Stimulated activated CD8-positive, alpha-beta memory T cell treated with anti-CD3 and anti-CD28 coated beads, Interleukin-7, amount 100 ng/mL, for 24 hours (primary cell): ENCODE results near the gene VGF.

Experiments
- DNase-seq: peaks from one replicate; pipeline ENCODE4 v3.0.0-alpha.2; 2020; ENCODE audit warnings: low read depth

VGF gene

GRCh38 chr7:101185258-101185839 lies 20.0 kb upstream of the VGF start:
- DNase-seq = no peak

DNA sequence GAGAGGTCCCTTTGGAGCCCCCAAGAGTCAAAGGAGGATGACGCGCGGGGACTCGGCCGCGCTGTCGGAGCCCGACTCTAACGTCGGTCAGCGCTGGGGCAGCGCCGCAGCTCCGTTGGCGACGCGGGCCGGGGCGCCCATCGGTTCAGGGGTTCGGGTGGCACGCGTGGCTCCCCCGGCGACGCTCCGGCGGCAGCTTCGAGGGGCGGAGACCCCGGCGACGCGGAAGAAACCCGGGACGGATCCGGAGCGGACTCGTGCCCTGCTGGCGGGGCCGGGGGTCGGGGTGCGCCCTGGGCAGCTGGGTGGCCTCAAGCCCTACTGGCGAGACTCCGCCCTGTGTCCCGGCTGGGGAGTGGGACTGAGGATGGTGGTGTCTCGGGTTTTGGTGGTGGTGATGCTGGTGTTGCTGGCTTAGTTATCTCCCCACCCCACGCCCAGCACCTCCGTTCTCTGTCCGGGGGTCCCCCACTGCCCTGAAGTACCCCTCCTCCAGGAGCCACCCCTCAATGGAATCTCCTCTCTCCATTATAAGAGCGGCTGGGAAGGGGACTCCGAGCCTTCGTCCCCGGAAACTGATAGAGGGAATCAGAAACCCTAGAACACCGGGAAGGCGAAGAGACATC lies 14.9 kb upstream of the VGF start, which contains the start of gene NAT16:
TSS of gene NAT16 (minus strand) at position 164 of the 626 bp plus-strand sequence. CDS start 5,486 bp downstream, outside the sequence.
- no peak for DNase-seq

DNA sequence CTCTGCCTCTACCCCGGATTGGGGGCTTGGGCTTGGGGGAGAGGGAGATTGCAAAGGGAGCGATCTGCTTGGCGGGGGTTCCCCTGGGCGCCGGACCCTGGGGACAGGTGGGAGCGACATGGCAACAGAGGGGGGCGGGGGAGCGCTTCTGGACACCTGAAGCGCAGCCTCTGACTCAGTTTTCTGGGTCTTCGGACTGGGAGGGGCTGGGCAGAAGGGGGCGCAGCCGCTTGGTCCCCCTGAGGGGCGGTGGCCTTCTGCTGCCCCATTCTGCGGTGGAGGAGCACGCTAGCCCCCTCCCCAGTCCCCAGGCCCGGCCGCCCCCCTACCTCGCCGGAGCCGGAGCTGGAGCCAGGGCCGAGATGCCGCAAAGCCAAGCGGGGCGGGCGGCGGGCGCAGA lies 14.3 kb upstream of the VGF start:
- no peak for DNase-seq

DNA sequence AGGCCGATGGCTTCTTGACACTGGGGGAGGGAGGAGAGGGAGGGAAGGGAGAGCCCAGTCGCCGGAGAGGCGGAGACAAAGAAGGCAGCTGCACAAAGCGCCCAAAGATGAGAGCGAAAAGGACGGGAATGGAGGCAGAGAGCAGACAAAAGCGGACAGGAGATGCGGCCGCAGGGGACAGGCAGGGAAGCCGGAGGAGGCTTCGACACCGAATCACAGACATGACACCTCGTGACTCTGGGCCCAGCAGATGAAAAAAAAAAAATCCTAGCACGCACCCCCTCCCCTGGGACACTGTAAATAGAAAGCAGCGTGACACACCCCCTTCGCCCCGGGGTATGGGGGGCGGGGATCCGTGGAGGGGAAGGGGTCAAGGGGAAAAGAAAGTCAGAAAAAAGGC lies 13.7 kb upstream of the VGF start:
- DNase-seq = no peak

DNA sequence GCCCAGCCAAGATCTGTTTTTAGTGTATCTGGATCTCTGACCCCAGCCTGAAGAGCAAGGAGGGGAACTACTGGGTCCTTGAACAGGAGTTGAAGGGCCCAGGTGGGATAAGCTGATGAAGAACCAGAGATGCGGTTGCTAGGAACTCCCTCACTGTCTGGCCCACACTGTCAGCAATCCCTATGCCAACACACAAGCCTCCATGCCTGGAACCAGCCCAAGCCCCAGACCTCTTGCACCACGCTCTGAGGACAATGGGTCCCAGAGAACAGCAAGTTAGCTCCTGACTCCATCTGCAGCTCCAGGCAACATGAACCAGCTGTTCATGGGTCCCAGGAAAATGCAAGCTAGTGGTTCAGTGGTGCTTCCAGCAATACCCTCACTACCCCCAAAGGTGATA lies 12.3 kb upstream of the VGF start:
- DNase-seq = no peak

- no peak for DNase-seq
These were observed 10.3 kb upstream of the VGF start for GRCh38 chr7:101175664-101176063.

DNA sequence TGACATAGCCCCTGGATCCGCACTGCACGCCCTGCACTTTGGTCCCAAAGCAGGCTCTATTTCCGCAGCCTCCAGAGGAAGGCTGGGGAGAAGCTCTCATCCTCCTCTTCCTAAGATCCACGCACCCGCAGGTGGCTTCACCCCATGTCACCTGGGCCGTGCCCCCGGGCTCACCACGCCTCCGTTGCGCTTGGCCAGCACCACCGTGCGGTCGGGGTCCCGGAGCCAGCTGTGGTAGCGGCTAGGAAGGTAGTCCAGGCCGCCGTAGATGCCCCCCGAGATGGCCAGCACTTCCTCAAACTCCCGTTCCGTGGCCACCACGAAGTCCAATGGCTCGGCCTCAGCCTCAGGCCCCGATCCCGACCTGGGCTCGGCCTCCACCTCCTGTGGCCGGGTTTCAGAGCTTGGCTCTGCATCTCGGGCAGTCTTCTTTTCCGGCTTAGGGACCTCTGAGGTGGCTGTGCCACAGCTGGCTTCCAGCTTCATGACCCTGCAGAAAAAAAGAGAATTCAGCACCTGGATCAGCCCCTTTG lies 9.0 kb upstream of the VGF start:
- no peak for DNase-seq

DNA sequence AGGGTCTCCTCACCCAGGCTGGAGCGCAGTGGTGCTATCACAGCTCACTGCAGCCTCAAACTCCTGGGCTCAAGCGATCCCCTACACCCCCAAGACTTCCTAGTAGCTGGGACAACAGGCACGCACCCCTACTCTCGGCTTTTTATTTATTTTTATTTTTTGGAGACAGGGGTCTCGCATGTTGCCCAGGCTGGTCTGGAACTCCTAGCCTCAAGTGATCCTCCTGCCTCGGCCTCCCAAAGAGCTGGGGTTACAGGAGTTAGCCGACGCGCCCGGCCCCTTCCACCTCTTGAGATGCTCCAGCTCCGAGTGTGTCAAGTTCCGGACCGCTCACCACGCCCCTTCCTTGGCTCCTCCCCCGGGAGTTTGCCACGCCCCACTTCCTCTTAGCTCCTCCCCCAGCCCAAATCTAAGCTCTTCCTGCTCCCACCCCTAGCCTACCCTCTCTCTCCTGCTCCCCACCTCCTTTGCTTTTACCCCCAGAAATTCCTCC lies 8.4 kb upstream of the VGF start:
- DNase-seq = peak; percentile 49

DNA sequence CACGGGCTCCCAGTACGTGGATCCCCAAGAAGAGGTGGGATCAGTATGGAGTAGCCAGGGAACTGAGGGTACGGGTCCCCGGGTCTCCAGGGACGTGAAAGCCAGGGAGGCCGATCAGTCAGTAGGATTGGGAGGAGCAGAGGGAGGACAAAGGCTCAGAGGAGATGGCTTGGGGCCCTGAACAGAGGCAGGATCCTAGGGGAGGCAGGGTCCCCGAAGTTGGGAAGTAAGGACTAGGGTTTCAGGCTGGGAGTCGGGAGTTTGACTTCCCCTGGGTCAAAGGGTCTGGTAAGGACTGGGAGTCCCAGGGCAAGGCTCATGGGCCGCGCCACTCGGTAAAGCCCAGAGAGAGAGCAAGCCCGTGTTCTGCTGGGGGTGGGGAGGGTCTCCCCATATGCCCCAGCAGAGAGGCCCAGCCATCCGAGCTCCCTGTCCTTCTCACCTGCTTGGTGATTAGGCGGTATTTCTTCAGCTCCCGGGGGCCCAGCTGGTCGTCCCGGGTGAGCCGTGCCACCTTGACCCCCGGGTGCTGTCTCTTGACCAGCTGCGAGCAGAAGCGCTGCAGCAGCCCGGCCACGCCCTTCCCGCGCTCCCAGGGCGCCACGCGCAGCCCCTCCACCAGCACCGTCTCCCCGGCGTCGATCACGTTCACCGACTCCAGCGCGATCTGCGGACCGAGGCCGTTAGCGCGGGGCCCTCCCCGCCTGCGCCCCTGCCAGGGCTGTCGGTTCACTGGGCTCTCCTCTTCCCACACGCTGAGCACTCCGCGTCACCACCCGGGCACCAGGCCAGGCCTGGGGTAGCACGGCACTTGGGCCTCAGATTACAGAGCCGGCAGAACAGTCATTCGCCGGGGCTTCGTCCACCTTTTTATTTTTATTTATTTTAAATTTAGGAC lies 7.7 kb upstream of the VGF start:
- DNase-seq = no peak

- no peak for DNase-seq
These were observed 6.9 kb upstream of the VGF start for GRCh38 chr7:101172005-101172853.

DNA sequence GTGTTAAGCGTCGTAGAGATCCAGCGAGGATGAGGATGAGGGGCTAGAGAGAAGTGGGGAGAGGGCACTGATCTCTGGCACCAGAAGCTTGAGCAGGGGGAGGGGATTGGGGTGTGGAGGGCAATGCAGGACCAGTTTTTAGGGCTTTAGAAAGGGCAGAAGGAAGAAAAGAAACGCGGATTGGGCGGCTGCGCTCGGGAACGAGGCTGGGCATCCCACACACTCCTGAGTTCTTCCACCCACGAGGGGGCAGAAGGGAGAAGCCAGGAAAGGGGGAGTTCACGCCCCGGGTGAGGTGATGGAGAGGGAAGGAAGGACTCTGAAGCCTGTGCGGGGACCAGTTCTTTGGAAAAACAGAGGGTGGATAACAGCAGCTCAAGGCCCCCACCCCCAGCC lies 6.1 kb upstream of the VGF start:
- DNase-seq = no peak

DNA sequence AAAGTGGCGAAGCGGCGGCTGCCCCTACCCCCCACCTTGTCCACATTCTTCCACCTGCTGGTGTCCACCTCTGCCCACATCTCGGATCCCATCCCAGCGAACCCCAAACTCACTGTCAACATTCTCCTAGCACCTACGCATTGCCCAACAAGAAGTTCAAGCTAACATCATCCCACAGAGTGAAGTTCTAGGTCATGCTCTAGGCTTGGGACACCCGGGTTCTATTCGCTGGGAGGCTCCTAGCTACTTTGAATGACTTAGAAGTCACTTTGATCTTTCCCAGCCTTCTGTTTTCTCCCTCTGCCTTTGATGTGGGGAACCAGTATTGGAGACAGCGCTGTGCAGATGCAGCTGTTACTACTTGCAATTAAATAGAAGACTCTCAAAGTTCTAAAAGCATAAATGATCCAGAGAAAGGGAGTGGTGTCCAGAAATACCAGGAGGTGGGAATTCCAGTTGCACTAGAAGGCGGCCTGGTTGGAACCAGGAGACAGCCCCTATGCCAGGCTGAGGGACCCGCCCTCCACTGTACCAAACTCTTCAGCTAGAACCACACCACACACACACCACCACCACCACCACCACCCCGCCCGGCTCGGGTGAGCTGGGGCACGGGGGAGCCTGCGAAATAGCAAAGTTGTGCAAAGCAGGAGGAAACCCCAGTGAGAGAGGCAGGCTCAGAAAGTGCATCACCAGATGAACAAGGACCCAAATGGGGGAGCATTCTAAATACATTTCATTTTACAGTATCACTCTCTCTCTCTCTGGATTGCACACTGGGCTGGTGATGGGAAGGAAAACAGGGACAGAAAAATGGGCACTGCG lies 5.5 kb upstream of the VGF start:
- no peak for DNase-seq

DNA sequence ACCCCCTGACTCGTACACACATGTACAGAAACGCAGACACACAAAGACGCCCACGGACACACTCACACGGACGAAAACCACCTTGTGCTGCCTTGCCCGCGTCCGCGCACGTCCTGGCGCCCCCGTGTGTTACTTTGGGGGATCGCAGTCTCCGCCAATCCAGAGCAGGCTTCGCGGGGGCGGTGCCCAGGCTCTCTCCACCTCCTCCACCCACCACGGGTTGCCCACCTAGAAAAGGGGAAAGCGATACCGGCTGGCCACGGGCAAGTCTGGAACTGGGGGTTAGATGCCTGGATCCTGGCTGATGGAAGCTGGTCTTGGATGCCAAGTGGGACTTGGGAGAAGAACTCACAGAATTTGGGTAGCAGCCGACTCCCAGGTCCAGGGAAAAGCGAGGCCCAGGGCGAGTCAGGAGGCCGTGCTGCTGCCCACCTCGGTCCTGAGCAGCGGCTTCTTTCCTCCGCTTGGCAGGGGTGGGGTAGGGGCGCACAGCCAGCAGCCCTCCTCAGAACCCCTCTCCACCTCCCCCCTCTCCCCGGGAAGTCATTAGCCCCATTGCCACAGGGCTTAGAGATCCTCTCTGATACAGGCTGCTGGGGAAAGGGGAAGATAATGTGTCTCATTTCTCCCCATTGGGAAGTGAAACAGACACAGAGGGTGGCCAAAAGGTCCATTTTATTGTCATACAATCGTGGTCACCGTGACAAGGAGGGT lies 4.6 kb upstream of the VGF start:
- peak; percentile 71 for DNase-seq

DNA sequence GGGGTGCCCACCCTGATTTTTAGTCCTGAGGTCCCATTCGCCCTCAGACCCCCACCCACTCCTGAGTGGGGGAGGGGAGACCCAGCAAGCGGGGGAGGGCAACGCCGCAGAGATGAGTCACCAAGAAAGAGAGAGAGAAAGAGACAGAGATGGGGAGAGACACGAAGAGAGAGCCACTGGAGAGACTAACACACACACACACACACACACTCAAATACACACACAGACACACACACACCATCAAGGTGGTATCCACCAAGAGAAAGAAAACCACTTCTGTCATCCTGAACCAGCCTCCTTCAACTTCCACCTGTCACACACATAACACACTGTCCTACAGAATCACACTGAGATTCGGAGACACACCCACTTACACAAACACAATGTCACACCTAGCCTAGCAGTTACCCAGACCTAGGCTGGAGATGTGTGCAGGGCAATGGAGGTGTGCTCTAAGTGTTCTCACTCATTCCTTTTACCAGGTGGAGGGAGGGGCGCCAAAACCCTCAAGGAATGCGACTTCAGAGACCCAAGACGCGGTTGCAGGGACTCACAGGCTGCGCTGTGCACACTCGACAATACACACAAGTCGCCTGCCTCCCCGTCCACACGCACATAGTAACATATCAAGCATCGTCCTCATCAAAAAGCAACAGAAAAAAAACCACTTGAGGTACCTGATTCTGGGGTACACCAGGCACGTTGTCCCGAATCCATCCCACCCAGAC lies 3.9 kb upstream of the VGF start:
- DNase-seq = no peak

GRCh38 chr7:101168412-101169049 lies 3.2 kb upstream of the VGF start:
- no peak for DNase-seq

GRCh38 chr7:101167645-101168411 lies 2.5 kb upstream of the VGF start:
- no peak for DNase-seq

- DNase-seq = no peak
These were observed 1.7 kb upstream of the VGF start for GRCh38 chr7:101166909-101167644.

- no peak for DNase-seq
These were observed 1.2 kb upstream of the VGF start for GRCh38 chr7:101166648-101166908.
